ENCODE data around the gene ABHD13. TPM values are rescaled to one million over a fixed set of nuclear protein-coding genes. Genes with fewer than 3 reads are reported as not detected.
A peak's percentile ranks its signal among the peaks of the same experiment; 100 is the strongest.

The ABHD13 gene
- 1 to 10 TPM; 4.9 to 6.8 TPM for total RNA-seq
- long read RNA-seq, full-length matches to known transcripts = 18 of 21 reads
- long read RNA-seq, partial matches to known transcripts = 1 of 21 reads
- long read RNA-seq, other reads (novel, unspliced or antisense) = 2 of 21 reads

GRCh38 chr13:108218044-108218974, at the start of gene ABHD13:
ABHD13 (plus strand) TSS chr13:108218392; CDS start chr13:108229219, 10,827 bp downstream.
- intact Hi-C loops (cut with DNase I) = no loop called here
- ATAC-seq (peak; percentile 87 to 88), DNase-seq (peak; percentile 93)

GRCh38 chr13:108168929-108169328, 49.3 kb upstream of the ABHD13 start:
- intact Hi-C loops (cut with DNase I) = no loop called here
- ATAC-seq = no peak
- DNase-seq = no peak

GRCh38 chr13:108176685-108177274, 41.4 kb upstream of the ABHD13 start:
- no peak for ATAC-seq
- DNase-seq = no peak
- intact Hi-C loops (cut with DNase I) = no loop called here

GRCh38 chr13:108178078-108178477, 40.1 kb upstream of the ABHD13 start:
- ATAC-seq (no peak), DNase-seq (no peak)
- intact Hi-C loops (cut with DNase I) = no loop called here

- no peak for ATAC-seq
- intact Hi-C loops (cut with DNase I) = no loop called here
These were observed 35.5 kb upstream of the ABHD13 start for GRCh38 chr13:108182652-108183051.

GRCh38 chr13:108185223-108185622, 33.0 kb upstream of the ABHD13 start:
- intact Hi-C loops (cut with DNase I) = no loop called here
- ATAC-seq (no peak), DNase-seq (no peak)

More at GRCh38 chr13:108182652-108183051, 35.5 kb upstream of the ABHD13 start:
- DNase-seq = no peak

- DNase-seq (no peak), ATAC-seq (no peak)
- intact Hi-C loops (cut with DNase I) = no loop called here
These were observed 29.9 kb upstream of the ABHD13 start for GRCh38 chr13:108188260-108188659.

- DNase-seq (no peak), ATAC-seq (no peak)
- intact Hi-C loops (cut with DNase I) = no loop called here
These were observed 27.3 kb upstream of the ABHD13 start for GRCh38 chr13:108190897-108191296.

- intact Hi-C loops (cut with DNase I) = no loop called here
- DNase-seq (no peak), ATAC-seq (no peak)
These were observed 24.4 kb upstream of the ABHD13 start for GRCh38 chr13:108193806-108194205.

GRCh38 chr13:108194435-108194936, 23.7 kb upstream of the ABHD13 start:
- intact Hi-C loops (cut with DNase I) = no loop called here
- ATAC-seq = no peak
- DNase-seq = no peak

- no peak for DNase-seq
- no peak for ATAC-seq
- intact Hi-C loops (cut with DNase I) = no loop called here
These were observed 23.0 kb upstream of the ABHD13 start for GRCh38 chr13:108195146-108195545.

GRCh38 chr13:108195861-108196260, 22.3 kb upstream of the ABHD13 start:
- ATAC-seq (no peak), DNase-seq (no peak)
- intact Hi-C loops (cut with DNase I) = no loop called here

- ATAC-seq (no peak), DNase-seq (no peak)
- intact Hi-C loops (cut with DNase I) = no loop called here
These were observed 17.3 kb upstream of the ABHD13 start for GRCh38 chr13:108200781-108201398.

GRCh38 chr13:108210551-108210950, 7.6 kb upstream of the ABHD13 start:
- ATAC-seq (no peak), DNase-seq (no peak)
- intact Hi-C loops (cut with DNase I) = no loop called here

- intact Hi-C loops (cut with DNase I) = no loop called here
- ATAC-seq = no peak
- DNase-seq = no peak
These were observed 5.3 kb upstream of the ABHD13 start for GRCh38 chr13:108212886-108213285.

GRCh38 chr13:108213946-108214345, 4.2 kb upstream of the ABHD13 start:
- intact Hi-C loops (cut with DNase I) = no loop called here
- ATAC-seq (no peak), DNase-seq (no peak)

- ATAC-seq (peak in 1 of 2 donors; percentile 2), DNase-seq (peak; percentile 22)
- intact Hi-C loops (cut with DNase I) = no loop called here
These were observed 3.5 kb upstream of the ABHD13 start for GRCh38 chr13:108214441-108215271.

GRCh38 chr13:108215436-108215835, 2.8 kb upstream of the ABHD13 start, which contains the start of gene LIG4:
LIG4 (minus strand) TSS chr13:108215536; CDS start chr13:108211268, 4,268 bp downstream.
- ATAC-seq = peak; percentile 83 to 85
- intact Hi-C loops (cut with DNase I) = no loop called here
- DNase-seq = peak; percentile 95

Data from left cardiac atrium (tissue), 4 donors.